ENCODE results near the gene RCCD1.

Gene RCCD1

GRCh38 chr15:90967206-90967605, 12.5 kb downstream of the RCCD1 start:
- no peak for DNase-seq (ENCODE audit: low read depth, low spot score)
- no peak for TF ChIP-seq CTCF (IDR thresholded peaks at IDR 0.05; ENCODE audit: low read depth, low read length)
- in situ Hi-C loops (cut with HindIII; ENCODE audit: low sequenced_read_pairs): no loop called here
- no peak overlapping the region for H3K4me3 ChIP-seq (ENCODE audit: low read depth, low read length)

- no peak for TF ChIP-seq CTCF (IDR thresholded peaks at IDR 0.05; ENCODE audit: low read depth, low read length)
Measured at GRCh38 chr15:90968434-90968833, 13.8 kb downstream of the RCCD1 start.

GRCh38 chr15:90970274-90970673, 15.6 kb downstream of the RCCD1 start:
- no peak for DNase-seq (ENCODE audit: low read depth, low spot score)
- in situ Hi-C loops (cut with HindIII; ENCODE audit: low sequenced_read_pairs): no loop called here

More at GRCh38 chr15:90968434-90968833, 13.8 kb downstream of the RCCD1 start:
- in situ Hi-C loops (cut with HindIII; ENCODE audit: low sequenced_read_pairs): no loop called here
- no peak for DNase-seq (ENCODE audit: low read depth, low spot score)
- no peak overlapping the region for H3K4me3 ChIP-seq (ENCODE audit: low read depth, low read length)

GRCh38 chr15:90972133-90972532, 17.4 kb downstream of the RCCD1 start:
- DNase-seq (ENCODE audit: low read depth, low spot score): no peak
- in situ Hi-C loops (cut with HindIII; ENCODE audit: low sequenced_read_pairs): no loop called here
- H3K4me3 ChIP-seq (ENCODE audit: low read depth, low read length): no peak overlapping the region
- no peak for TF ChIP-seq CTCF (IDR thresholded peaks at IDR 0.05; ENCODE audit: low read depth, low read length)

More at GRCh38 chr15:90970274-90970673, 15.6 kb downstream of the RCCD1 start:
- no peak for TF ChIP-seq CTCF (IDR thresholded peaks at IDR 0.05; ENCODE audit: low read depth, low read length)
- no peak overlapping the region for H3K4me3 ChIP-seq (ENCODE audit: low read depth, low read length)

GRCh38 chr15:90974216-90974615, 19.5 kb downstream of the RCCD1 start:
- no peak for DNase-seq (ENCODE audit: low read depth, low spot score)
- in situ Hi-C loops (cut with HindIII; ENCODE audit: low sequenced_read_pairs): no loop called here
- H3K4me3 ChIP-seq (ENCODE audit: low read depth, low read length): no peak overlapping the region
- TF ChIP-seq CTCF (IDR thresholded peaks at IDR 0.05; ENCODE audit: low read depth, low read length): no peak

GRCh38 chr15:90979582-90979981, 24.9 kb downstream of the RCCD1 start:
- DNase-seq (ENCODE audit: low read depth, low spot score): no peak
- in situ Hi-C loops (cut with HindIII; ENCODE audit: low sequenced_read_pairs): no loop called here
- H3K4me3 ChIP-seq (ENCODE audit: low read depth, low read length): no peak overlapping the region
- TF ChIP-seq CTCF (IDR thresholded peaks at IDR 0.05; ENCODE audit: low read depth, low read length): no peak

- H3K4me3 ChIP-seq (ENCODE audit: low read depth, low read length): no peak overlapping the region
- in situ Hi-C loops (cut with HindIII; ENCODE audit: low sequenced_read_pairs): no loop called here
- no peak for DNase-seq (ENCODE audit: low read depth, low spot score)
- TF ChIP-seq CTCF (IDR thresholded peaks at IDR 0.05; ENCODE audit: low read depth, low read length): no peak
Measured at GRCh38 chr15:90981681-90982080, 27.0 kb downstream of the RCCD1 start.
